Measurements from ENCODE around the gene GPC3.

The GPC3 gene

DNA sequence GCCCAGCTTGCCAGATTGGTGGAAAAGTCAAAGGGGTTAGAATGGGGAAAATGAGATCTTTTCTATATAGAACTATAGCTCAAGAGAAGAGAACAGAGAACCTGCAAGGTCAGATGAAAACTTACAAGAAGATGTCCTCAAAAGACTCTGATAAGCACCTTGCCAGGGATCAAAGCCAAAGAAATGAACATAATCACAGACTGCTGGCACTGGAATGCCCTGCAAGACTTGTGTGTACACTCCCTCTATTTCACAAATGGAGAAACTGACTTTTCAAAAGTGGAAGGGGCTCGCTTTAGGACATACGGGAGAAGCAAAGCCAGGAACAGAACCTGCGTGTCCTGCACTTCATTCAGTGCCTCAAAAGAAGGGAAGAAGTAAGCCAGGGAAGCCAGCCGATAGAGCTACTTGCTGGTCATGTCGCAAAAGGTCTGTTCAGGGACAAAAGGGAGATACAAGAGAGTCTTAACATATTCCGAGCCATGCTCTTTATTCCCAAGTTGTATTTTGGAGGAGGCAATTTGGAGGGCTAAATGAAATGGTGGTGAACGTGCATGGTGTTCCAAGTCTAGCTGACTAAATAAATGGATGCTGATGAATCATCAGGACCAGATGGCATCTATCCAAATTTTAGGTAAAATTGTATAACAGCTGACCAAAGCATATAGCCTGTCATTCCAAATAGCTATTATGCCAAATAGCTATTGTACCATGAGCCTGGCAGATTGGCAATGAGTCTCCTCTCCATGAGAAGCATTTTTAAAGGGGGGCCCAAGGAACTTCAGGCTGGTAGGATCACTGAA is 394.5 kb downstream of the GPC3 start:
- DNase-seq (ENCODE audit: low read depth), result peak; percentile 51
- TF ChIP-seq, protein P1, sequence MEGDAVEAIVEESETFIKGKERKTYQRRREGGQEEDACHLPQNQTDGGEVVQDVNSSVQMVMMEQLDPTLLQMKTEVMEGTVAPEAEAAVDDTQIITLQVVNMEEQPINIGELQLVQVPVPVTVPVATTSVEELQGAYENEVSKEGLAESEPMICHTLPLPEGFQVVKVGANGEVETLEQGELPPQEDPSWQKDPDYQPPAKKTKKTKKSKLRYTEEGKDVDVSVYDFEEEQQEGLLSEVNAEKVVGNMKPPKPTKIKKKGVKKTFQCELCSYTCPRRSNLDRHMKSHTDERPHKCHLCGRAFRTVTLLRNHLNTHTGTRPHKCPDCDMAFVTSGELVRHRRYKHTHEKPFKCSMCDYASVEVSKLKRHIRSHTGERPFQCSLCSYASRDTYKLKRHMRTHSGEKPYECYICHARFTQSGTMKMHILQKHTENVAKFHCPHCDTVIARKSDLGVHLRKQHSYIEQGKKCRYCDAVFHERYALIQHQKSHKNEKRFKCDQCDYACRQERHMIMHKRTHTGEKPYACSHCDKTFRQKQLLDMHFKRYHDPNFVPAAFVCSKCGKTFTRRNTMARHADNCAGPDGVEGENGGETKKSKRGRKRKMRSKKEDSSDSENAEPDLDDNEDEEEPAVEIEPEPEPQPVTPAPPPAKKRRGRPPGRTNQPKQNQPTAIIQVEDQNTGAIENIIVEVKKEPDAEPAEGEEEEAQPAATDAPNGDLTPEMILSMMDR (conservative IDR thresholded peaks at IDR 0.05; ENCODE audit: control insufficient read depth, insufficient read depth, low read depth, low read length), result no peak
- H3K4me3 ChIP-seq (ENCODE audit: control insufficient read depth, low read depth, low read length), result no peak overlapping the region

- H3K4me3 ChIP-seq (ENCODE audit: control insufficient read depth, low read depth, low read length), result no peak overlapping the region
- no peak for DNase-seq (ENCODE audit: low read depth)
- TF ChIP-seq, protein P1 (conservative IDR thresholded peaks at IDR 0.05; ENCODE audit: control insufficient read depth, insufficient read depth, low read depth, low read length), result no peak
Observed at GRCh38 chrX:133588827-133589226, 396.6 kb downstream of the GPC3 start.

GRCh38 chrX:133587818-133588217 is 397.6 kb downstream of the GPC3 start:
- TF ChIP-seq, protein P1 (conservative IDR thresholded peaks at IDR 0.05; ENCODE audit: control insufficient read depth, insufficient read depth, low read depth, low read length), result no peak
- DNase-seq (ENCODE audit: low read depth), result no peak
- no peak overlapping the region for H3K4me3 ChIP-seq (ENCODE audit: control insufficient read depth, low read depth, low read length)

- no peak for DNase-seq (ENCODE audit: low read depth)
- TF ChIP-seq, protein P1 (conservative IDR thresholded peaks at IDR 0.05; ENCODE audit: control insufficient read depth, insufficient read depth, low read depth, low read length), result no peak
- no peak overlapping the region for H3K4me3 ChIP-seq (ENCODE audit: control insufficient read depth, low read depth, low read length)
Observed at GRCh38 chrX:133587071-133587470, 398.3 kb downstream of the GPC3 start.

- TF ChIP-seq, protein P1 (conservative IDR thresholded peaks at IDR 0.05; ENCODE audit: control insufficient read depth, insufficient read depth, low read depth, low read length), result no peak
- H3K4me3 ChIP-seq (ENCODE audit: control insufficient read depth, low read depth, low read length), result no peak overlapping the region
- DNase-seq (ENCODE audit: low read depth), result no peak
Observed at GRCh38 chrX:133586443-133586842, 399.0 kb downstream of the GPC3 start.

DNA sequence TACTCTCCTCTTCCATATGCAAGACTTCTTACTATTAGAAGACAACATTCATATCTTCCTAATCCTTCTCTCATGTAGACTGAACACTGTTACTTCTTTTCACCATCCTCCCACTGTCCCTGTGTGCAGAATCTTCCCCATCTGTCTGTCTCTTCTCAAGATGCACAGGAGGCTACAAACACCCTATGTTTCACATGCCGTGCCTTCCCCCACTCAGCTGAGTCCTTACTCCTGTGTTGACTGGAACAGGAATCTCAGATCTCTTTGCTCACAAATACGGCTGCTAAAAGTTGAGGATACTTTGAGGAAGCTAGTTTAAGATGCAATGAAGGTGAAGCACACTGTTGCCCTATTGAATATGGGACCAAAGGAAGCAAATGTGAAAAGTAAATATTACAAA is 401.6 kb downstream of the GPC3 start:
- TF ChIP-seq, protein P1 (conservative IDR thresholded peaks at IDR 0.05; ENCODE audit: control insufficient read depth, insufficient read depth, low read depth, low read length), result no peak
- no peak for DNase-seq (ENCODE audit: low read depth)
- H3K4me3 ChIP-seq (ENCODE audit: control insufficient read depth, low read depth, low read length), result no peak overlapping the region
